GM18867 (cell line): ENCODE measurements around the gene C10orf105.

Experiments used
- ATAC-seq: cut with Tn5 transposase; IDR thresholded peaks from one replicate; pipeline ENCODE4 v1.9.1; 2021; ENCODE audit warnings: mild to moderate bottlenecking, moderate library complexity; ENCODE audit not compliant: unreplicated experiment

C10orf105 gene

DNA sequence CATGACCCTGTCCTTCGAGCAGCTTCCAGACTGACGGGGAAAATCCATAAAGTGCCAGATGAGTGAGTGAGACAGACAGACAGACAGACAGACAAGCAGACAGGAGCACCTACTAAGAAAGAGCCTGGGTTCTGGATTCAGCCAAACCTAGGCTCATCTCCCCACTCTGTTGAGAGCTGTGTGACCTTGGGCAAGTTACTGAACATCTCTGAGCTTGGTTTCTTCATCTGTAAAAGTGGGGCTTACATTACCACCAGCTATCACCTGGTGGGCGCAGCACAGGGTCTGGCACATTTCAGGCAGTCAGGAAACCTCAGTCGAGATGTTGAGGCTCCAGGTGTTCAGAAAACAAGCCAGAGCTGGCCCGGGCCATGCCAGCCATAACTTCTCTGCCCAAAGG, 37.6 kb downstream of the C10orf105 start:
- ATAC-seq = no peak

DNA sequence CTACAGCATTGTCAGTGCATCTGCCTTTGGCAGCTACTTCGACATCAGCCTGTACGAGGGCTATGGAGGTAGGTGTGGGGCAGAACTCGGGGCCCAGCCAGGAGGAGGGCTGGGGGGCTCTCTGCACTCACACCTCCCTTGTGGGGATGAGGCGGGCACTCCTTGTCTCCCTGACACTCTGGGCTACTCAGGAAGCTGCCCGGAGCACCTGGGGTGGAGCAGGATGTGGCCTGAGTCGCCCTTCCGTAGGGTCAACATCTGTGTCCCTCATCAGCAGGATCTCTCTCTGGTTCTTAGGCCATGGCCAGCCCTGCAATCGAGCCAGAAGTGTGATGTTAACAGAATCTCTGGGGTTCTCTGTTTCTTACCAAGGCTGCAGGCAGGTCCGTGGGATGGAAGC, 40.2 kb downstream of the C10orf105 start:
- ATAC-seq = no peak

DNA sequence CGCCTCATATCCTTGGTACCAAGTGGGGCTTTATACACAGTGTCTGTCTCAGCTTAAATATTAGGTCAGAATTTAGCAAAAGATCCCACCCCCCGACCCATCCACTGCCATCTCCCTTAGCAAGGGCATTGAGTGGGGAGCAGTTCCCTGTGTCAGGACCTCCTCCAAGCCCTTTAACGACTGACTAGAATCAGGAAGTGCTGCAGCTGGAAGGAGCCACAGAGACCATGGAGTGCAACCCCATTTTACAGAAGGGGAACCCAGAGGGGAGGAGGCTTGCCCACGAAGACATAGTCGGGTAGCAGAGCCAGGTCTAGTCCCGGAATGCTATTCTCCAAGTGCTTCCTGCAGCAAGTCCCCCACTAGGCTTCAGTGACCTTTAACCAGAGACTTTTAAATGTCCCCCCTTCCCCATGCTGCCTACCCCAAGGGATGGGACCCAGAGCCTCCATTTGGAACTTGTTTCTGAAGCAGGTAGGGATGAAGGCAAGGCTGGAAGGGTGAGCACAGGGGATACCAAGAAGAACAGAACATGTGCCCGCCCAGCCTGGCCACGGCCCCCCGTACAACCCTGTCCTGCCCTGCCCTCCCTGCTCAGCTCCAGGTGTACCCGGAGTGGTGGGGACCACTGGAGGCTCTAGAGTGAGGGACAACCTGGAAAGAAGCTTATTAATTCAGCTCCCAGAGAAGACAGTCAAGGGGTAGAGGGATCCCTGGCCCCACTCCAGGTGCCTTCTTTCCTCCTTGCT, 41.3 kb downstream of the C10orf105 start:
- ATAC-seq = no peak

DNA sequence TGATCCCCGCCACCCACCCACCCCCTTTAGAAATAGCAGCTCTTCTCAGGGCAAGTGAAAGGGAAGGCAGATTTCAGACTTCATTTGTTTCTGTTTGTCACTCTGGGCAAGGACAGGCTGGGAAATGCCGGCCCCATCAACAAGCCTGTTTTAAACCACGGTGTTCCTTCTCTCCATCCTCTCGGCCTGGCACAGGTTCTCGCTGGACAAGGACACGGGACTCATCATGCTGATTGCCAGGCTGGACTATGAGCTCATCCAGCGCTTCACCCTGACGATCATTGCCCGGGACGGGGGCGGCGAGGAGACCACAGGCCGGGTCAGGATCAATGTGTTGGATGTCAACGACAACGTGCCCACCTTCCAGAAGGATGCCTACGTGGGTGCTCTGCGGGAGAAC, 42.3 kb downstream of the C10orf105 start:
- ATAC-seq = no peak

DNA sequence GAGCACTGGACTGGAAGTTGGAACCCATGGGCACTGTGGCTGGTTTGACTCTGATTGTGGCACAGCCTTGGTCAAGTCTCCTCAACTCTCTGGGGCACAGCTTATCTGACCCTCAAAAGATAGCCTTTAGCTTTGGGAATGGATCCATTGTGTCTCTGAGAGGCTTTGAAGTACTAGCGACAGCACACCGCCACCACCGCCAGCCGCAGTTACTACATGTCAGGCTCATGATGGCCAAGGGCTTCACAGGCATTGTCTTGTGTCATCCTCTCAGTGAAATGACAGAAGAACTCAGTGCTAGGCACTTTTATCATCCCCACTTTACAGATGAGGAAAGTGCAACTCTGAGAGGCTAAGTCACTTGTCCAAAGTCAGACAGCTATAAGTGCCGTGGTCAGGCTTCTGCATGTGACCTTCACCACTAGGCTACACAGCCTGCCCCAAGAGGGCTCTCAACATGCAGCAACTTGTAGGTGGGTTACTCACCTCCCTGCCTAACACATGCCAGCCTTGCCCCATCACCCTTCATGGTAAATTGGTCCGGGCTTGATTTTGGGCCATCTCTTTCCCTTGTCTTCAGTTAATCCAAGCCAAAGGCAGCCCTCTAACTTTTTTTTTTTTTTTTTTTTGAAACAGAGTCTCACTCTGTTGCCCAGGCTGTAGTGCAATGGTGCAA, 44.1 kb downstream of the C10orf105 start:
- no peak for ATAC-seq

DNA sequence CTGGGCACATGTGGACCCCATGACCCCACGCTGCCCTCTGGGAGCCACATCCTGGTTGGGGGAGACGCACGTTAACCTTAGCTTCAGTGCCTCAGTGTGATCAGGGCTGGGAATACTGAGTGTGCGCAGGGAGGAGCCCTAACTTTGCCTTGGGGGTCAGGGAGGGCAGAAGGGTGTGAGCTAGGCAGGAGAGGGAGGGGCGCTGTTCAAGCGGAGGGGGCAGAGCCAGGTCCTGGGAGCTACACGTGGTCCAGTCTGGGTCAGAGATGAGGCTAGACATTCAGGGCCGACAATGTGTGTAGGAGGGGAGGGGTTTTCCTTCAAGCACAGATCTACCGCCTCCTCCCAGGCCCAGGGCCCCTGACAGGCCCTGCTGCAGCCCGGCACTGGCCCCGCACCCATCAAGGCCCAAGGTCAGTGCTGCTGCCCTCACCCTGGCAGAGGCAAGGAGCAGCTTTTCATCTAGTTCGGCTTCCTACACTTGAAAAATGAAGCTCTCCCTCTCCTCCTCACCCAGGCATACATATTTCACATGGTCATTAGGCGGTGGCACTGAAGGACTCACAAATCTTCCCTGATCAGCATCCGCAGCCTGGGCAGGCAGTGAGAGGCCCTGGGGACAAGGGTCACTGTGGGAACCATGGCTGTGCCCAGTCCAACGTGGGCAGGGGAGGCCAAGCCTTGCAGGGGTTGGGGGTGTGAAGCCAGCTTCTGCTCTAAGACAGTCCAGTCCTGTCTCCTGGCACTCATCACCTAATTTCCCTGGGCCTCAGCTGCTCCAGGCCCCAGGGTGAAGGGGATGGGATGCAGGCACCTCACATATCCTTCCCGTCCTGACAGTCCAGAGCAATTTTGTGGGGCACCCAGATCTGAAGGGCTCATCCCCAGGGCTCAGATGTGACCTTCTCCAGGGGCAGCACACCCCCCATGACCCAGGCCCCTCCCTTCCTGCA, 47.3 kb downstream of the C10orf105 start:
- no peak for ATAC-seq

DNA sequence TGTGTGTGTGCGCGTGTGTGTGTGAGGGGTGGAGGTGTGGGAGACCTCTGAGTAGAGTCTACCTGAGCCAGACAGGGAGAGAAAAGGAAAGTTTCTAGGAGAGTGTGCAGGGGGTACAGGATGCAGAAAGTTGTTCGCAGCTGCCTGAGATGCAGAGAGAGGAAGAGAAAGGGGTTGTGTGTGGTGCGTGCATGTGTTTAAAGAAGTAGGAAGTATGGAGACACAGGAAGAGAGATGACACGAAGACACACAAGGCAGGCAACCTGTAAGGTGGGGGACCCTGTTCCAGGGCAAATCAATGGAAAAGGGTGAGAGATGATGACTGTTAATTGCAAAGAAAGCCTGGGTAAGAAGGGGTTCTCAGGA, 52.2 kb downstream of the C10orf105 start:
- ATAC-seq = no peak

DNA sequence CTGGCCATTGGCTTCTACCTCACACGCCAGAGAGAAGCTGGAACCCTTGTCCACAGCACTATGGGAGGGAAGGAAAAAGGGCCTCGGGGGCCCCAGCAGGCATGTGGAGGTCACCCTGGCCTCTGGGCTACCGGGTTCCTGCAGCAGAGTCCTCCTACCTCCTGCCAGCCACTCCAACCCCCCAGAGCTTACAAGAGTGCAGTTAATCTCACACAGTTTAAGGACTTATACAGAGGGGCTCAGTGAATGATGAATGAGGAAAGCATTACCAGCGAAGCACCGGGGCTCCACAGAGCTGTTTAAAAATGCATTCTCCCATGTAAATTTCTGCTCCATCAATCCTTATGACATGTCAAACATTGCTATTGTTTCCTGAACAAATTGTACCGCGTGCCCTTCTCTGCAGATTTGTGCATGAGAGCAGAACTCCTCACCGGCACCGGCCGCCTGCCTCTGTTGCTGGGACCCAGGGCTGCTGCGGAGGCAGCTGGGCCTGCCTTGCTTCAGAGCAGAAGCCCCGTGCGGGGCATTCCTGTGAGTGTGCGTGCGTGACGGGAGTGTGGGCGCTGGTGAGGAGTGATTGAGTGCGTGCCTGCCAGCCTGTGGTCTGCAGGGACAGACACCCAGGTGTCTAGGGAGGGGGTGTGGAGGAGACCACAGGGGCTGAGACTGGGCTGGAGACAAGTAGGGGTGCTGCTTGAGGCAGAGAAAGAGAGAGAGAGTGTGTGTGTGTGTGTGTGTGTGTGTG, 52.8 kb downstream of the C10orf105 start:
- ATAC-seq = no peak

DNA sequence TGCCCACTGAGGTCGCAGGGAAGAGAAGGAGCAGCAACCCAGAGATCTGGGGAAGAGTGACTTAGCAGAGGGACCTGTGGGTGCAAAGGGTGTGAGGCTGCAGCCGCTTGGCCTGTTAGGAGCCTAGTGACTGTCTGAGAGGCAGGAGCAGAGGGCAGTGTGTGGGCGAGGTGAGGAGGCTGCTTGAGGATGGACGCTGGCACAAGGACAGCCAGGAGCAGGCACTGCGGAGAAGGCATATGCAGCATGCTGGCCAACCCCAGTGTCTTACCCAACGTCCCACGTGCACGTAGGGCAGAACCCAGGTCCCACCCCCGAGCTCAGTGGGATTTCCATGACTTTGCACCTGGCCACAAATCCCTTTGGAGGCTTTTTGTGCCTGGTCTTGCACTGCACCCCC, 54.1 kb downstream of the C10orf105 start:
- ATAC-seq = no peak

DNA sequence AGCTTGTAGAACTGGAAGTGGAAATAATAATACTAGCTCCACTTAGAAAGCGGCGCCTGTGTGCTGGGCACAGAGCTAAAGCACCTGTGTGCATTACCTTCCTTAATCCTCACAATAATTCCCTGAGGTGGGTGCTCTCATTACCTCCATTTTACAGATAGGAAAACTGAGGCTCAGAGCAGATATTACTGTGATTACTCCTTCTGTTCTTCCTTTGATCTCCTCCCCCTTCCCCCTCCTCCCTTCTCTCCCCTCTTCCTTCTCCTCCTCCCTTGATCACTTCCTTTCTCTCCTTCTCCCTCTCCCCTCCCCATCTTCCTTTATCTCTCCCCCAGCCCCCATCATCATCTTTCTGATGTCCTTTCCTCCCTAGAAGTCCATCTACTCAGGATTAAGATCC, 55.0 kb downstream of the C10orf105 start:
- no peak for ATAC-seq

DNA sequence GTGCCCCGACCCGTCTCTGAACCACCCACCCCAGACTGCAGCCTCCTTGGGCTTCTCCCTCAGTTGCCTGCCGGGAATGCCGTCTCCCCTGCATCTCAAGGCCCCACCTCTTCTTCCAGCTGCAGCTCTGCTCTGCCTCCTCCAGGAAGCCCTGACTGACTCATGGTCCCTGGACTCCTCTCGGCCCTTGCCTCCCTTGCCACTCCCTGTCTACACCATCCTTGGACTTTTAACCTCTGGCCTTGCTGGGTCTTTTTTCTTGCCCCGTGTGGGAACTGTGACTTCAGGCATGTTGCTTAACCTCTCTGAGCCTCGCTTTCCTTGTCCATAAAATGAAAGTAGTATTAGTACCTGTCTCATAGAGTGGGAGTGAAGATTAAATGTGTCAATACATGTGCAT, 56.3 kb downstream of the C10orf105 start:
- no peak for ATAC-seq

DNA sequence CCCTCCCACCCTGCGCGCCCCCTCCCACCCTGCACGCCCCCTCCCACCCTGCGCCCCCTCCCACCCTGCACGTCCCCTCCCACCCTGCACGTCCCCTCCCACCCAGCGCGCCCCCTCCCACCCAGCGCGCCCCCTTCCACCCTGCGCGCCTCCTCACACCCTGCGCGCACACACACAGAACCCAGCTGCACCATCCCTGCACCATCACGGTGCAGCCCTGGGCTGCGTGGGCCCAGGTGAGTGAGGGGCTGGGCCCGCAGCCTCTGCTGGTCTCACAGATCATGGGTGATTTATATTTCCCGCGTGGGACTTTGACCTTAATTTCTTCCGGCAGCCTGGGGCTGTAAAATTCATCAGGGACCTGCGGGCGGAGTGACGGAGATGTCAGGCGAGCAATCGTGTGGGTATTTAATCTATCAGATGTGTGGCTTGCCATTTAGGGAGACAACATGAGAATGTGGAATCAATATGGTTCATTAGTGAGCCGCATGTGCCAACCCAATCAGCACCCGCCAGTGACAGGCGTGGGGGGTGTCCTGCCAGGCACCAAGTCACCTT, 57.7 kb downstream of the C10orf105 start:
- ATAC-seq = no peak
